NT2/D1 (cell line): ENCODE measurements around the gene MIER2.

Source experiments
- YY1 ChIP-seq: IDR thresholded peaks from 2 replicates; pipeline ENCODE4 v1.6.1; 2011; ENCODE audit not compliant: insufficient read length, insufficient read depth
- ZNF274 ChIP-seq: IDR thresholded peaks from 2 replicates; pipeline ENCODE4 v1.6.1; 2011; ENCODE audit warnings: mild to moderate bottlenecking, low read depth, low read length

- TF ChIP-seq YY1 (no peak), ZNF274 (no peak)
These were observed 39.6 kb upstream of the MIER2 start for GRCh38 chr19:383922-384798.
